K562 (cell line): ENCODE results near the gene ACAD8. TPM values are rescaled to one million over a fixed set of nuclear protein-coding genes. Genes with fewer than 3 reads are reported as not detected.

Source experiments
- ATAC-seq: fragments of 200-7000 bp; cut with Tn5 transposase; 3 replicates; pipeline ENCODE4 v1.9.1; 2020; ENCODE audit warnings: moderate library complexity
- BruUV-seq: library from RNA; stranded (reverse); fragments of 400-500 nt; replicated peaks from 2 replicates; lab custom pipeline; 2021; lab: Mats Ljungman, UMichigan
- CTCF ChIA-PET: fragments of 300-600 bp; formaldehyde crosslinking; extraction: SDS; loops from one replicate; lab custom pipeline; 2021; ENCODE audit warnings: low intra/inter-chr PET ratio; lab: Yijun Ruan, JAX
- POLR2A ChIA-PET: fragments of 300-600, 350-650 bp; sonication (Branson Sonifier 250); formaldehyde crosslinking; extraction: SDS; loops from one replicate; lab custom pipeline; 2021; ENCODE audit warnings: antibody characterized with exemption, inconsistent platforms; lab: Yijun Ruan, JAX
- DNase-seq, 4 experiments: peaks; one replicate each; pipeline versions ENCODE4 v3.0.0 to v3.0.0-alpha.2; 2011 to 2018; ENCODE audit warnings: low spot score in 3 of 4, mixed read lengths in 3 of 4; ENCODE audit errors: extremely low read depth in 1 of 4
- FAIRE-seq: peaks from 2 replicates; lab custom pipeline; 2011; peaks lifted over from hg19 to GRCh38; lab: Jason Lieb, UNC
- H2AFZ ChIP-seq: 2 replicates; pipeline ENCODE4 v1.6.0; 2011; ENCODE audit warnings: low read depth, low read length, control low read depth, inconsistent platforms
- H3K27ac ChIP-seq: fragments of 200-600 bp; 3 replicates; pipeline ENCODE4 v1.8.0; 2011; ENCODE audit warnings: low read depth, mild to moderate bottlenecking, control low read depth, inconsistent platforms, low read length, moderate library complexity, mixed read lengths; ENCODE audit errors: extremely low read depth
- H3K27me3 ChIP-seq, 2 experiments: fragments of 300-600 bp in 1 of 2; 2 replicates in 1 of 2; 3 replicates in 1 of 2; pipeline versions ENCODE4 v1.6.0 to v1.8.0; 2011; ENCODE audit warnings: inconsistent platforms in 2 of 2, low read length in 2 of 2, mild to moderate bottlenecking in 1 of 2, mixed read lengths in 1 of 2, moderate library complexity in 1 of 2; ENCODE audit not compliant: control insufficient read depth in 2 of 2, insufficient read depth in 2 of 2
- H3K36me3 ChIP-seq: fragments of 300-600 bp; 3 replicates; pipeline ENCODE4 v1.8.0; 2011; ENCODE audit warnings: mild to moderate bottlenecking, low read length, inconsistent platforms; ENCODE audit not compliant: control insufficient read depth, insufficient read depth
- H3K4me1 ChIP-seq, 2 experiments: fragments of 200-600 bp in 1 of 2; replicated peaks in 1 of 2; 2 replicates in 1 of 2; 3 replicates in 1 of 2; pipeline versions ENCODE4 v1.5.1 to v1.8.0; 2011; ENCODE audit warnings: inconsistent platforms in 2 of 2, low read length in 2 of 2, mild to moderate bottlenecking in 1 of 2, mixed read lengths in 1 of 2, moderate library complexity in 1 of 2; ENCODE audit not compliant: control insufficient read depth in 2 of 2, insufficient read depth in 2 of 2
- H3K4me2 ChIP-seq: 2 replicates; pipeline ENCODE4 v1.6.1; 2011; ENCODE audit warnings: low read length, control low read depth, inconsistent platforms, mixed read lengths; ENCODE audit not compliant: insufficient read depth
- H3K4me3 ChIP-seq: fragments of 200-600 bp; sonication (generic), shearing (Covaris generic); 2 replicates; pipeline ENCODE4 v1.5.1; 2016; ENCODE audit warnings: control low read depth, inconsistent platforms
- H3K79me2 ChIP-seq: fragments of 200-600 bp; 3 replicates; pipeline ENCODE4 v1.8.0; 2011; ENCODE audit warnings: low read length, inconsistent platforms; ENCODE audit not compliant: control insufficient read depth, insufficient read depth
- H3K9ac ChIP-seq, 2 experiments: 2 replicates each; pipeline versions ENCODE4 v1.6.0 to v1.6.1; 2011; ENCODE audit warnings: low read depth in 2 of 2, low read length in 2 of 2, control low read depth in 1 of 2, inconsistent platforms in 1 of 2, mild to moderate bottlenecking in 1 of 2, mixed read lengths in 1 of 2; ENCODE audit not compliant: insufficient read depth in 1 of 2
- H3K9me1 ChIP-seq: one replicate; pipeline ENCODE4 v1.6.0; 2011; ENCODE audit warnings: inconsistent platforms, mild to moderate bottlenecking, low read length, moderate library complexity; ENCODE audit not compliant: control insufficient read depth, insufficient read depth
- H3K9me3 ChIP-seq: replicated peaks from 2 replicates; pipeline ENCODE4 v1.5.1; 2011; ENCODE audit warnings: low read depth, low read length, inconsistent platforms; ENCODE audit not compliant: control insufficient read depth, insufficient read depth
- H4K20me1 ChIP-seq: replicated peaks from 2 replicates; pipeline ENCODE4 v1.6.1; 2011; ENCODE audit warnings: low read length, inconsistent platforms, mixed read lengths; ENCODE audit not compliant: control insufficient read depth, insufficient read depth
- ETV5 ChIP-seq: sonication (generic); formaldehyde crosslinking; IDR thresholded peaks from 2 replicates; pipeline ENCODE4 v1.4.0; 2020; ENCODE audit warnings: low read depth, mild to moderate bottlenecking, missing genetic modification reagents
- EZH2 ChIP-seq: IDR thresholded peaks from 2 replicates; pipeline ENCODE4 v1.6.1; 2012; ENCODE audit warnings: low read depth, mild to moderate bottlenecking, inconsistent platforms, low read length, borderline replicate concordance
- FOSL1 ChIP-seq: fragments of 200-800 bp; sonication (Bioruptor generic); conservative IDR thresholded peaks from 2 replicates; pipeline ENCODE4 v1.6.1; 2016; ENCODE audit warnings: missing genetic modification characterization, missing compliant biosample characterization
- HEY1 ChIP-seq: fragments of 250-450 bp; sonication (Bioruptor Pico); IDR thresholded peaks from 2 replicates; pipeline ENCODE4 v1.5.0; 2020; ENCODE audit warnings: mild to moderate bottlenecking, moderate library complexity, borderline replicate concordance
- KDM2B ChIP-seq: fragments of 250-450 bp; sonication (Bioruptor Pico); IDR thresholded peaks from 2 replicates; pipeline ENCODE4 v1.8.0; 2021; ENCODE audit warnings: mild to moderate bottlenecking, moderate library complexity
- MEF2D ChIP-seq: conservative IDR thresholded peaks from 2 replicates; pipeline ENCODE4 v1.6.1; 2016; ENCODE audit warnings: low read depth, missing genetic modification characterization, missing compliant biosample characterization
- MYNN ChIP-seq, 2 experiments: sonication (generic); formaldehyde crosslinking in 1 of 2; IDR thresholded peaks; 2 replicates each; pipeline versions ENCODE4 v1.5.0 to v1.6.1; 2016 to 2020; ENCODE audit warnings: antibody characterized with exemption in 1 of 2, missing genetic modification reagents in 1 of 2
- TSC22D4 ChIP-seq: fragments of 450-650 bp; IDR thresholded peaks from 2 replicates; pipeline ENCODE4 v1.6.1; 2016; ENCODE audit warnings: missing genetic modification characterization, missing biosample characterization, control low read depth
- ZNF551 ChIP-seq: fragments of 250-450 bp; sonication (Bioruptor Pico); IDR thresholded peaks from 2 replicates; pipeline ENCODE4 v1.5.0; 2021; ENCODE audit warnings: mild to moderate bottlenecking, moderate library complexity
- WGBS: fragments of 100-300 bp; shearing (Covaris generic); methylation state at CpG from one replicate; pipeline ENCODE4 v1.1.6; 2016; ENCODE audit warnings: low coverage, mixed read lengths; ENCODE audit not compliant: insufficient coverage; ENCODE audit errors: missing lambda C conversion rate; 5-methylcytosine and 5-hydroxymethylcytosine counted together
- in situ Hi-C: fragments of 300-500 bp; cut with MboI; formaldehyde crosslinking; loops from 4 replicates; pipeline ENCODE4 v1.15.0; 2018; ENCODE audit warnings: inconsistent platforms, mixed read lengths
- intact Hi-C: fragments of 100-400 bp; cut with micrococcal nuclease; formaldehyde crosslinking; loops from 2 replicates; pipeline ENCODE4 v1.14.2; 2022
- polyA plus RNA-seq, 8 experiments: library from polyadenylated mRNA; depleted of rRNA in 4 of 8; stranded (reverse) in 5 of 8; unstranded in 3 of 8; fragments of >200 nt; fragmentation: Nextera tagmentation in 2 of 8; fragmentation: Illumina TruSeq in 1 of 8; extraction: Ambion mirVana in 2 of 8; extraction: Trizol in 1 of 8; gene quantifications; 2 replicates each; pipeline versions ENCODE4 v1.2.1 to v1.2.3, GENCODE V29; 2011 to 2014; ENCODE audit warnings: inconsistent platforms in 1 of 8, missing spikeins in 1 of 8
- total RNA-seq, 7 experiments: library from RNA; depleted of rRNA in 6 of 7; stranded (reverse); fragments of >200 nt in 6 of 7; fragmentation: Illumina TruSeq in 2 of 7; extraction: Trizol in 2 of 7; gene quantifications; 2 replicates each; pipeline versions ENCODE4 v1.2.1 to v1.2.3, GENCODE V29; 2011 to 2021; ENCODE audit warnings: low replicate concordance in 1 of 7
- TF ChIP-seq, protein P1 (sequence below): fragments of 250-450 bp; sonication (Bioruptor Pico); IDR thresholded peaks from 2 replicates; pipeline ENCODE4 v1.8.0; 2021; ENCODE audit warnings: moderate library complexity, mild to moderate bottlenecking, inconsistent platforms
- TF ChIP-seq, protein P2 (sequence below), 2 experiments: fragments of 450-650 bp in 1 of 2; IDR thresholded peaks; 2 replicates each; pipeline ENCODE4 v1.6.1; 2011 to 2017; ENCODE audit warnings: low read depth in 2 of 2, antibody characterized with exemption in 1 of 2, borderline replicate concordance in 1 of 2, low read length in 1 of 2, mild to moderate bottlenecking in 1 of 2, mixed read lengths in 1 of 2; ENCODE audit not compliant: control insufficient read depth in 1 of 2

ACAD8 gene
- total and polyA plus RNA-seq, 9 of the 15 experiments (the other 6 are each of a cell fraction or from before 2014, with no cell fraction given): 6.5 to 34.1 (median 20.1) TPM

DNA sequence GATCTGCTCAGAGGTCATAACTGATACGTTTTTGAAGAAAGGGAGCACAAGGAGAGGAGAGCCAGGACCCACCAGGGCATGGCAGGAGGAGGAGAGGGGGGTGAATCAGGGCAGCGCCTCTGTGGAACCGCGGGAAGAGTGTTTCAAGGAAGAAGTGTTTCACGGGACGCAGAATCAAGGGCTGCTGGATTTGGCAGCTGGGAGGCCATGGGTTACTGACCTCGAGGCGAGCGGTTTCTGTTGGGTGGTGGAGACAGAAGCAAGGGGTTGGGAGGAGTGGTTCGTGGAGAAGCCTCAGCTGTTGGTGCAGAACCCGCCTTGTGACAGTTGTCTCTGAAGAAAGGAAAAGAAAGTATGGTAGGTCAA, 15.8 kb upstream of the ACAD8 start:
- Histone ChIP-seq H3K9me3 (no peaks in the 10 kb centered on the region), H3K27me3 (no peaks in the 10 kb centered on the region), H3K79me2 (peaks cover 30% of the 10 kb centered on the region), H3K9me1 (no peaks in the 10 kb centered on the region), H3K27ac (no peak overlapping the region), H4K20me1 (0 out of 2 replicates have a peak, but pooled peaks cover 4% of the 10 kb centered on the region), H3K4me2 (no peak overlapping the region), H3K36me3 (peaks cover 59% of the 10 kb centered on the region), H3K4me1 (peaks cover 19 to 30% of the 10 kb centered on the region in 2 experiments), H2AFZ (no peak overlapping the region), H3K9ac (no peak overlapping the region; a peak in 1 of 4 replicates), H3K4me3 (no peak overlapping the region)
- ATAC-seq: no peak
- no peak for FAIRE-seq
- TF ChIP-seq FOSL1 (tag): 0 out of 2 replicates have a peak, but pooled peaks have one; percentile 39
- no peak for TF ChIP-seq TSC22D4 (tag)
- in situ Hi-C loops (no loop called here), intact Hi-C loops (no loop called here)
- 64% methylated on average over 7 of the region's 11 CpGs for WGBS
- BruUV-seq: no TSS peak
- DNase-seq: no peak
- ChIA-PET POLR2A (interaction anchor here (0.7 kb wide), 1 partner anchor 13 kb away, joined by 3 read pairs; no protein-coding TSS in a partner anchor), CTCF (no interaction called here)

DNA sequence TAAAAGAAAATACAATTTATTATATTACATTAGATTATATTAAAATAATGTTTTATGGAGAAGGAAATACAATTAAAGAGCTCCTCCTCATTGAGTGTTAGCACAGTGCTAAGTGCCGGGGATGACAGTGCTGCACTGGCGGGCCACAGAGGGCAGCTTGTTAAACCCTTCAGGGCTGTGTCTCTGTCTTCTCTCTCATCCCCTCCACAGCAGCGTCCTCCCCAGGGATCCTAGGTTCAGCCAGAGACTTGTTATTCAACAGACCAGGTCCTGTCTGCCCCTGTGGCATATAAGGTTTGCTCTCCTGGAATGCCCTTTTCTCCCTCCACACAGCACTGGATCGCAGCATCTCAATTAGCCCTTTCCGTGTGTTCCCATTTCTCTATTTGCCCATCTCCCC, 14.4 kb upstream of the ACAD8 start:
- ChIA-PET POLR2A (interaction anchor here (1.0 to 1.6 kb wide), 2 partner anchors 15 to 88 kb away, joined by 3 to 4 read pairs; partner anchors contain the start of gene NCAPD3), CTCF (no interaction called here)
- ATAC-seq: no peak
- no peak for DNase-seq
- Histone ChIP-seq H3K9me1 (no peaks in the 10 kb centered on the region), H3K9ac (no peak overlapping the region), H3K4me1 (peaks cover 10 to 17% of the 10 kb centered on the region in 2 experiments), H3K4me2 (no peak overlapping the region), H2AFZ (no peak overlapping the region), H3K27ac (no peak overlapping the region), H3K4me3 (no peak overlapping the region), H3K79me2 (peaks cover 23% of the 10 kb centered on the region), H4K20me1 (0 out of 2 replicates have a peak, but pooled peaks cover 4% of the 10 kb centered on the region), H3K27me3 (no peaks in the 10 kb centered on the region), H3K36me3 (peaks cover 72% of the 10 kb centered on the region), H3K9me3 (no peaks in the 10 kb centered on the region)
- WGBS: 94% methylated on average over 5 of the region's 5 CpGs
- no peak for FAIRE-seq
- intact Hi-C loops (no loop called here), in situ Hi-C loops (no loop called here)
- no TSS peak for BruUV-seq
- TF ChIP-seq HEY1 (no peak), MEF2D (no peak), ZNF551 (no peak), EZH2 (no peak), ETV5 (CRISPR knock-in tag) (no peak), MYNN (IDR thresholded peaks at IDR 0.05) (no peak), MYNN (CRISPR knock-in tag; IDR thresholded peaks at IDR 0.05) (no peak), KDM2B (CRISPR knock-in tag) (no peak)
- TF ChIP-seq, protein P1, sequence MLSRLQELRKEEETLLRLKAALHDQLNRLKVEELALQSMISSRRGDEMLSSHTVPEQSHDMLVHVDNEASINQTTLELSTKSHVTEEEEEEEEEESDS (CRISPR knock-in tag): no peak
- TF ChIP-seq, protein P2, sequence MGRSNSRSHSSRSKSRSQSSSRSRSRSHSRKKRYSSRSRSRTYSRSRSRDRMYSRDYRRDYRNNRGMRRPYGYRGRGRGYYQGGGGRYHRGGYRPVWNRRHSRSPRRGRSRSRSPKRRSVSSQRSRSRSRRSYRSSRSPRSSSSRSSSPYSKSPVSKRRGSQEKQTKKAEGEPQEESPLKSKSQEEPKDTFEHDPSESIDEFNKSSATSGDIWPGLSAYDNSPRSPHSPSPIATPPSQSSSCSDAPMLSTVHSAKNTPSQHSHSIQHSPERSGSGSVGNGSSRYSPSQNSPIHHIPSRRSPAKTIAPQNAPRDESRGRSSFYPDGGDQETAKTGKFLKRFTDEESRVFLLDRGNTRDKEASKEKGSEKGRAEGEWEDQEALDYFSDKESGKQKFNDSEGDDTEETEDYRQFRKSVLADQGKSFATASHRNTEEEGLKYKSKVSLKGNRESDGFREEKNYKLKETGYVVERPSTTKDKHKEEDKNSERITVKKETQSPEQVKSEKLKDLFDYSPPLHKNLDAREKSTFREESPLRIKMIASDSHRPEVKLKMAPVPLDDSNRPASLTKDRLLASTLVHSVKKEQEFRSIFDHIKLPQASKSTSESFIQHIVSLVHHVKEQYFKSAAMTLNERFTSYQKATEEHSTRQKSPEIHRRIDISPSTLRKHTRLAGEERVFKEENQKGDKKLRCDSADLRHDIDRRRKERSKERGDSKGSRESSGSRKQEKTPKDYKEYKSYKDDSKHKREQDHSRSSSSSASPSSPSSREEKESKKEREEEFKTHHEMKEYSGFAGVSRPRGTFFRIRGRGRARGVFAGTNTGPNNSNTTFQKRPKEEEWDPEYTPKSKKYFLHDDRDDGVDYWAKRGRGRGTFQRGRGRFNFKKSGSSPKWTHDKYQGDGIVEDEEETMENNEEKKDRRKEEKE (IDR thresholded peaks at IDR 0.05; ENCODE audit: borderline replicate concordance in 1 of 2, control insufficient read depth in 1 of 2, low read depth in 2 of 2, low read length in 1 of 2): no peak
